COR-L47 (cell line): ENCODE results near the gene CHD2.

Experiments
- DNase-seq: peaks from one replicate; lab custom pipeline; 2025; lab: John Stamatoyannopoulos, UW

The CHD2 gene

GRCh38 chr15:92960996-92961681 is 61.0 kb downstream of the CHD2 start:
- no peak for DNase-seq

GRCh38 chr15:92962914-92963313 is 62.8 kb downstream of the CHD2 start:
- no peak for DNase-seq

GRCh38 chr15:92963794-92964193 is 63.7 kb downstream of the CHD2 start:
- no peak for DNase-seq

- no peak for DNase-seq
Measured at GRCh38 chr15:92968926-92969651, 69.0 kb downstream of the CHD2 start.

GRCh38 chr15:92970656-92971055 is 70.5 kb downstream of the CHD2 start:
- DNase-seq, result no peak

- DNase-seq, result no peak
Measured at GRCh38 chr15:92971081-92971480, 71.0 kb downstream of the CHD2 start.

DNA sequence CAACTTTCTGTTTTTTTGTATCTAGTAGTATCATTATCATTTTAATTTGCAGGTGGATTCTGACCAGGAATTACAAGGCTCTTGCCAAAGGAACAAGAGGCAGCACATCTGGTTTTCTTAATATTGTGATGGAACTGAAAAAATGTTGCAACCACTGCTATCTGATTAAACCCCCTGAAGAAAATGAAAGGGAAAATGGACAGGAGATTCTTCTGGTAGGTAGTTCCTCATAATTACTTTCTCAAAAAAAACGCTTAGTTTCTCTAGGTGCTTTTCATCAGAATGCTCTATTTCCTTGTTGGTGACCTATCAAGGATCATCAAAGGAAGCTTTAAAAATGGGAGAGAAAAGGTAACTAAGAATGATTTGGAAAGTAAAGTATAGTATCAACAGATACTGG is 71.6 kb downstream of the CHD2 start:
- DNase-seq, result no peak

- no peak for DNase-seq
Measured at GRCh38 chr15:92974183-92974915, 74.2 kb downstream of the CHD2 start.

DNA sequence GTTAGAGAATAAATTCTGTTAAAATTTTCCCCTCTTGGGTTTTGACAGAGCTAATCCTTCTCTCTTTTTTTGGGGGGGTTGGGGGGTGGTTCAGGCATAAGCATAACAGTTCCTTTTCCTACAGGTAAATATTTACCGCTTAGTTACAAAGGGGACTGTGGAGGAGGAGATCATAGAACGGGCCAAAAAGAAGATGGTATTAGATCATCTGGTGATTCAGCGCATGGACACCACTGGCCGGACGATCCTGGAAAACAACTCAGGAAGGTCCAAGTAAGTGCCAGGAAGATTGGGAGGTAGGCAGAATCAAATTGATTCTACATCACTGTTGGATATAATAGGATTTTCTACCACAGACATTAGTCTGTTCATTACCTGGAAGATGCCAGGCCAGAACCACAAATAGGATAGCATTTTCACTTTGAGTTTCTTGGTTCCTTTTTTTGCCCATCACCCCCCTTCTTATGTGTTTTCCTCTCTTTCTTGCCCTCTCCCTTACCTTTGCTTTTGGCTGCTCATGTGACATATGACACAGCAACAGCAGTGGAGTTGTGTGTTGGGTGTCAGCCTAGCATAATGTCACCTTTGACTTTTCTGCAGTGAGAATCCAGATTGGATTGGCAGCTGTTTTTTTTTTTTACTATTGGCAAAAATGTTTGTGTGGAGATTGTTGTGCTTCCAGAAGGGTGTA is 79.0 kb downstream of the CHD2 start:
- DNase-seq, result no peak

DNA sequence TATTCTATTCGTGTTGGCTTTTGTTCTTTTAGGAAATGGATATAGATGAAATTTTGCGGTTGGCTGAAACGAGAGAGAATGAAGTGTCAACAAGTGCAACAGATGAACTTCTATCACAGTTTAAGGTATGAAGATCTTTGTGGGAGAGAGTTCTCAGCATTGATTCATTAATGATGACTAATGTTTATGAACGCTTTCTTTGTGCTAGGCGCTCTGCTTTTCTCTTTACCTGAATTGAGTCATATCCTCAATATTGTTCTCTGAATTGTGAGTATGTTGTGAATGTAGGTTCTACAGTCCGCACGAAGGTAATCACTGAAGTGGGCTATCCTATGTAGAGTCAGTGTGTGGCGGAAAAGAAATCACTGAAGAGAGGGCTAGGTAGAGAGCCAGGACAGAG is 81.2 kb downstream of the CHD2 start:
- no peak for DNase-seq

DNA sequence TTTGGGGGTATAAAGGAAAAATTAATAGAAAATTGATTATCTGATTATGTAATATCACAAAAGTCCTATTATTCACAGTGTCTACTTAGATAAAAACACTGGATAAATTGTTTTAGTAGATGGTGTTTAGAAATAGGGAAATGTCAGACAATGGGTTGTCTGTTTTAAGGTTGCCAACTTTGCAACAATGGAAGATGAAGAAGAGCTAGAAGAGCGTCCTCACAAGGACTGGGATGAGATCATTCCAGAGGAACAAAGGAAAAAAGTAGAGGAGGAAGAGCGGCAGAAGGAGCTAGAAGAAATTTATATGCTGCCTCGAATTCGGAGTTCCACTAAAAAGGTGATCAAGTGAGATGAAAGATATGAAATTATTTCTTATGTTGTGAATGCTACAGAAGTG is 84.0 kb downstream of the CHD2 start:
- no peak for DNase-seq

- no peak for DNase-seq
Measured at GRCh38 chr15:92989470-92989869, 89.3 kb downstream of the CHD2 start.

GRCh38 chr15:92990031-92990430 is 89.9 kb downstream of the CHD2 start:
- DNase-seq, result no peak

DNA sequence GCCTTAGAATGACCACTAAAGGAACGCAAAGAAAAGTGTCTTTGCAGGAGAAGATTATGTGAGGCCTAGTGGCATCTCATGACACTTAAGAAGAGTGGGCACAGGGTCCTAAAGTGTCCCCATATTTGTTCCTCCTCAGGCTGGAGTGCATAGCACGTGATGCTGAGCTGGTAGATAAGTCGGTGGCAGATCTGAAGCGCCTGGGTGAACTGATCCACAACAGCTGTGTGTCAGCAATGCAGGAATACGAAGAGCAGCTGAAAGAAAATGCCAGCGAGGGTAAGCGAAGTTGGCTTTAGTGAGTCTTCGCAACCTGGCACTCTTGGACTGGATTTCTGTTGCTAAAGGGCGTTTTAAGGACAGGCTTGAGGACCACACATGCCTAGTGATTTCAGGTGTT is 92.6 kb downstream of the CHD2 start:
- no peak for DNase-seq

DNA sequence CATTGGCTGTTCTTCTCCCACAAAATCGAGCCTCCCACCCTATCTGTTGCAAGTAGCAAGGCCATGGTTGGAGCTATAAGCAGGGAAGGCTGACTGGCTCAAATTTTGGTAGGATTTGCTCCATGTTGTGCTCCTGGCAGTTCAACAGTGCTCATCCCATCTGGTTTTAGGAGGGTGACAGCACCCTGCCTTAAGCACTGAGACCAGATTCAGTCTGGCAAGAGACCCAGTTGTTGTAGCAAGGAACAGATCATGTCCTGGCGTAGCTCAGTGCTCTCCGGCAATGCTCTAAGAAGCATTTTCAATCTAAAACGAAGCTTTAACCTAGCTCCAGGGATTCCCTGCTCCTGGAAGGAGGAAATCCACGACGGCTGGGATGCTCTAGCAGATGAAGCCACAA is 97.7 kb downstream of the CHD2 start:
- no peak for DNase-seq

GRCh38 chr15:93001156-93001555 is 101.0 kb downstream of the CHD2 start:
- no peak for DNase-seq

DNA sequence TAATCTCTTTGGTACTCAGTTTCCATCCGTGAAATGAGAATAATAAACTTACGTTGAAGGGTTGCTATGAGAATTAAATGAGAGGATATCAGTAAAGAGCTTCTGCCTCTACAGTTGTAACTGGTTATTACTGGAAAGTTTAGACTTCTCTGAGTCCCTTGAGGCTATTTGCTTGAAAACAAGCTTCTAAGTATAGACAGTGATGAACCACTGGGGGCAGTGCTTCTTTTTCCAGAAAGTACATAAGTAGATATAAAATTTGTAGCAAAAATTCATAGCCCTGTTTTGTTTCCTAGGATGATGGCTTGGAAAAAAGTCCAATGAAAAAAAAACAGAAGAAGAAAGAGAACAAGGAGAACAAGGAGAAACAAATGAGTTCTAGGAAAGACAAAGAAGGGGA is 101.8 kb downstream of the CHD2 start:
- no peak for DNase-seq

DNA sequence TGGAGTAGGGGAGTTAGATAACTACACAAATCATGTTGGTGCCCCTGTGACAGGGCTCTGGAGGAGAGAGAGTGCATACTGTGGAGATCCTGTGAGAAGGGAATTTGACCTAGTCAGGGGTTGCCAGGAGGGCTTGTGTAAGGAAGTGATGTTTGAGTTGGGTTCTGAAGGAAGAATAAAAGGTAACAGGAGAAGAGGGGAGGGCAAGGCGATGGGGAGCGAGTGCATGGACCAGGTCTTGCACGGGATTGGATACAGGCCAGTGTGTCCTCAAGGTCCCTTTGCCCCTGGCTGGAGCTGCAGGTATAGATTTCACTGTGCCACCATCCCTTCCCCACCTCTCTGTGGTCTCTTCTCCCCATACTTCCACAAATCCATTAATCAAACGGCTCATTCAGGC is 105.0 kb downstream of the CHD2 start:
- DNase-seq, result no peak

DNA sequence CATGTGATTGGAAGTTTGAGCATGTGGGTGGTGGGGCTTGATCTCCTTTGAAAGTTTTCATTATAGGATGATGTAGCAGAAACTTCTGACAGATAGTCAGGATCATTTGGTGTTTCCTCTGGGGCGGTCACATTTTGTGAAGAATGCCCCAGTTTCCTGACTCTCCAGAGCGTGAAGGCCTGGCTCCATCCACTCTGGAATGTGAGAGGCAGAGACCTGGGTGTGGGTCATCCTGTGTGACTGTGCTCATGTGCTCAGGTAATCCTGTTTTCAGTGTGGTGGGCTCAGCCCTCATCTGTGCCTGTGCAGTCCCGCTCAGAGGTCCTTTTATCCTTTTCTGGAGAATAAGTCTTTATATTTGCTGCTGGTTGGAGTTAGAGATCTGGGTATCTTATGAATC is 107.9 kb downstream of the CHD2 start:
- no peak for DNase-seq

GRCh38 chr15:93012786-93013185 is 112.7 kb downstream of the CHD2 start:
- no peak for DNase-seq

GRCh38 chr15:93017526-93017925 is 117.4 kb downstream of the CHD2 start:
- DNase-seq, result no peak

DNA sequence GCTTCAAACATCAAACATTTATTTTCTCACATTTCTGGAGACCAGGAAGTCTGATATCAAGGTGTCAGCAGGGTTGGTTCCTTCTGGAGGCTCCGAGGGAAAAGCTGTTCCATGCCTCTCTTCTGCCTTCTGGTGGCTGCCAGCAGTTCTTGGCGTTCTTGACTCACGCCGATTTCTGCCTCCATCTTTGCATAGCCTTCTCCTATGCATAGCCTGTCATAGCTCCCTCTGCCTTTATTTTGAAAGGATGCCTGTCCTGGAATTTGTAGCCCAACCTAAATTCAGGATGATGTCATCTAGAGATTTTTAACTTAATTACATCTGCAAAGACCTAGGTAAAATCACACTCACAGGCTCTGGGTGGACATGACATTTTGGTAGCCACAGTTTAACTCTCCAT is 118.5 kb downstream of the CHD2 start:
- no peak for DNase-seq

- no peak for DNase-seq
Measured at GRCh38 chr15:93019090-93019489, 119.0 kb downstream of the CHD2 start.
